NCI-H510A treated with DMSO at 0.1 percent for 48 hours (cell line): Measurements from ENCODE around the gene ZNF775.

ENCODE experiments used
- DNase-seq: peaks from one replicate; lab custom pipeline; 2025; lab: John Stamatoyannopoulos, UW

ZNF775 gene

DNA sequence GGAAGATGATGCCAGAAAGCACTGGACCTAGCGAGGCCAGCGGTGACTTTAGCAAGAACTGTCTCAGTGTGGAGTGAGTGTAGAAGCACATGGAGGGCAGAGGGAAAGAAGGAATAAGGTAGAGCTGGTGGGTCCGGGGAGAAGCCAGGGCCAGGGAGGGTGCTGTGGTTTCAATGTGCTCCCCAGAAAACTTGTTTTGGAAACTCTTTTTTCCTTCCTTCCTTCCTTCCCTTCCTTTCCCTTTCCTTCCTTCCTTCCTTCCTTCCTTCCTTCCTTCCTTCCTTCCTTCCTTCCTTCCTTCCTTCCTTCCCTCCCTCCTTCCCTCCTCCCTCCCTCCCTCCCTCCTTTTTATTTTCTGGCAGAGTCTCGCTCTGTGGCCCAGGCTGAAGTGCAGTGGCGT, 32.2 kb upstream of the ZNF775 start:
- no peak for DNase-seq

DNA sequence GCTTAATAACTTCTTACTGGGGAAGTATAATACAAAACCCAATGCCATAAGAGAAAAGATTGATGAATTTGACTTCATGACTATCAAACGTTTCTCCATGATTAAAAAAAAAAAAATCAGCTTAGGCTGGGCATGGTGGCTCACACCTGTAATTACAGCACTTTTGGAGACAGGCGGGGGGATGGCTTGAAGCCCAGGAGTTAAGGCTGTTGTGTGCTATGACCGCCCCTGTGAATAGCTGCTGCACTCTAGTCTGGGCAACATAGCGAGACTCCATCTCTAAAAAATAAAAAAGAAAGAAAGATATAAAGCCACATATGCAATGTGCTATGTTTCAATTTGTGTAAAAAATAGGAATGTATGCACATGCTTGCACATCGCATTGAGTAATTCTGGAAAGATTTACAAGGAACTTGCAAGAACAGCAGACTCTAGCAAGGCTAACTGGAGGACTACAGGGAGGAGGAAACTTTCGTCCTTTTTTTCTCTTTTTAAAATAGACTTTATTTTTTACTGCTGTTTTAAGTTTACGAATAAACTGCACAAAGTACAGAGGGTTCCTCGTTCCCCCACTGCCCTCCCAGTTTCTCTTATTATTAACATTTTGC, 27.4 kb upstream of the ZNF775 start:
- DNase-seq: no peak

- no peak for DNase-seq
Measured at GRCh38 chr7:150355666-150356059, 23.5 kb upstream of the ZNF775 start.

DNA sequence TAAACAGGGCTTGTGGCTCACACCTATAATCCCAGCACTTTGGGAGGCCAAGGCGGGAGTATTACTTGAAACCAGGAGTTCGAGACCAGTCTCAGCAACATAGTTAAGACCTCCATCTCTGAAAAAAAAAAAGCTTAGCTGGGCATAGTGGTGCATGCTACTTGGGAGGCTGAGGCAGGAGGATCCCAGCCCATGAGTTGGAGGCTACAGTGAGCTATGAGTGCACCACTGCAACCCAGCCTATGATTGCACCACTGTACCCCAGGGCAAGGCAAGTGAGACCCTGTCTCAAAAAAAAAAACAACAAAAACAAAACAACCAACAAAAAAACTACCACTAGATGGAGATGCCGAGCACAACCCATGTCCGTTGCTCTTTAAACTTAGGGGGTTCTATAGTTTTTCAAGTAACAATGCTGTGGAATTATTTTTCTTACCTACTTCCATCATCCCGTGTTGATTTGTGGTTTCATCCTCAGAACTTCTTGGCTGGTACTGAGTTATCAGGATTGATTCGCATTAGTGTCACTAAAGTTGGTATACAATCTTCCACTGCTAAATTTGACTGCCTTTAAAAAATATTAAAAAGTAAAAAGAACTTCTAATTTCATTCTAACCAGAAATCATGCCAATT, 22.7 kb upstream of the ZNF775 start:
- DNase-seq: peak; percentile 7

- DNase-seq: peak; percentile 34
Measured at GRCh38 chr7:150357270-150357669, 21.9 kb upstream of the ZNF775 start.

- no peak for DNase-seq
Measured at GRCh38 chr7:150357771-150358427, 21.2 kb upstream of the ZNF775 start.

DNA sequence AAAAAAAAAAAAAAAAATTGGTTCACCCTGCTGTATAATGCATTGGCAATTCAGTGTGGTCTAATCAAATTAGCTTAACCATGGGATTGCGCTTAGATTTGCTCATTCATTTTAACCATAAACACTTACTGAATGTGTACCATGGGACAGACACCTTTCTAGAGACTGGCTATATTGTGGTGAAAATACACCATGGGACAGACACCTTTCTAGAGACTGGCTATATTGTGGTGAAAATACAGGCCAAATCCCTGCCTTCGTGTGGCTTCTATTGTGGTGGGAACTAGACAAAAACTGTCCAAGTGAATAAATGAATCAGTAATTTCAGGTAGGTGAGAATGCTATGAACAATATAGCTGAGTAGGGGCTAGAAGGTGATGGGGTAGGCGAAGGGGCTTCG, 20.7 kb upstream of the ZNF775 start:
- no peak for DNase-seq

- no peak for DNase-seq
Measured at GRCh38 chr7:150358988-150359621, 20.0 kb upstream of the ZNF775 start.

GRCh38 chr7:150359622-150360362, 19.3 kb upstream of the ZNF775 start:
- no peak for DNase-seq

DNA sequence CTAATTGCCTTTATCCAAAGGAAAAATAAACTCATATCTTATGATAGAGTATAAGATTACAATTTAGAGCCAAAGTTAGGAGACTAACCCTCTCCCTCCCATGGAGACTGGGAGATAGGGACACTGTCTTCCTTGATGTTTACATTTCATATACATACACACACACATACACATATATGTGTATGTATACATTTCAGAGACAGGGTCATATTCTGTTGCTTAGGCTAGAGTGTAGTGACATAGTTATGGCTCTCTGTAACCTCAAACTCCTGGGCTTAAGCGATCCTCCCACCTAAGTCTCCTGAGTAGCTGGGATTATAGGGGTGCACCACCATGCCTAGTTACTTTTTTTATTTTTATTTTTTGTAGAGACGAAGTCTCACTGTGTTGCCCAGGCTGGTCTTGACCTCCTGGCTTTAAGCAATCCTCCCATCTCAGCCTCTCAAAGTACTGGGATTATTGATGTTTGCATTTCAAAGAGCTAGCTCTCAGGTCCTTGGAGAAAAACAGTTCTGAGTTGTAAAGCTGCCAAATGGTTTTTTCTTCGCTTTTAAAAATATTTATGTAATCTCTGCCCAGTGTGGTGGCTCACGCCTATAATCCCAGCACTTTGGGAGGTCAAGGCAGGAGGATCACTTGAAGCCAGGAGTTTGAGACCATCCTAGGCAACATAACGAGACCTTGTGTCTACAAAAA, 18.6 kb upstream of the ZNF775 start:
- no peak for DNase-seq

GRCh38 chr7:150361402-150361801, 17.7 kb upstream of the ZNF775 start:
- DNase-seq: no peak

DNA sequence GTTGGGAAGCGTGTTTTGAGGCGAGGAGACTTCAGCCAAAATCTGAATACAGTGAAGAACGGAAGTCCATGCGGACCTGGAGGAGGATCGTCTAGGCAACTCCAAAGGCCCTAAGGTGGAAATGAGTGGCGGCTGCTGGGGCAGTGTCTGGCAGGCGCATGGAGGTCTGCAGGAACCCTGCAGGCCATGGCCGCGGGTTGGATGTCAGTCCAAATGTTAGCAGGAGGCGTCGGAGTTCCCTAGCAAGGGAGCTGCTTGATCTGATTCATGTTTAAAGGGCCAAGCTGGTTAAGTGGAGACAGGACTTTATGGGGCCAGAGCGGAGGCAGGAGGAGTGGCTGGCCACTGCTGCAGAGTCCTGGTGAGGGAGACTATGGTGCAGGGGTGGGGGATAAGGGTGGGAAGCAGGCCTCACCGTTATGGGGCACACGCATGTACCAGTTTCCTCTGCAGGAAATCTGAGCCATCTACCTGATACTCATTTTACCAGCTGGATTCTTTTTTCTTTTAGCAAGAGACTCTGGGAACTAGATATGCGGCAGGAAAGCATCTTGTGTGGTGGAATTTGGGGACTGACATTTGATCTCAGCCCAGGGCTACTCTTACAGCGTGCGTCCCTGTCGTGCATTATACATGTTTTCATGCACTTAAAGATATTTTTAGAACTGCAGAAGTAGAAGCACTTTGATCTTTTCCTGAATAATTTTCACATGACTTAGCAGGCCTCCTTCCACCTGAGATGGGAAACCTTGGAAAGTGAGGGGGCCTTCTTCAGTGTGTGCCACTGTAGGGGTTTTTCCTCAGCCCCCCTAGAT, 17.1 kb upstream of the ZNF775 start:
- DNase-seq: no peak

DNA sequence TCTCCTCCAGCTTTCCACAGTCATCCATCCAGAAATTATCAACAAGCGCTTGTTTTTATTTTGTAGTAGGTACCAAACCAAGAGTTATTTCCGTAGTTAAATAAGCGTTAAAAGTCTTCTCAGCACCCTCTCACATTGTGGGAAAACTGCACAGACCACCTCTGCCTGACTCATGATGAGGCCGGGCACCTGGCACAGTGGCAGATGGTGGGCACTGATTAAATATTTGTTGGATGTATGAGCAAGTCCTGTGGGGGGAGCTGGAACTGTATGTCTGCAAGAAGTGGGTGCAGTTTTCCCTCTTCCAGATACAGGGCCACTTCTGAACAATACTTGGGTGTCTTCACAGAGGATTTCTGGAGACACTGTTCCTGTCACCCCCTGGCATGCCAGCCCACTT, 15.8 kb upstream of the ZNF775 start:
- DNase-seq: no peak

- DNase-seq: no peak
Measured at GRCh38 chr7:150363872-150364271, 15.3 kb upstream of the ZNF775 start.

DNA sequence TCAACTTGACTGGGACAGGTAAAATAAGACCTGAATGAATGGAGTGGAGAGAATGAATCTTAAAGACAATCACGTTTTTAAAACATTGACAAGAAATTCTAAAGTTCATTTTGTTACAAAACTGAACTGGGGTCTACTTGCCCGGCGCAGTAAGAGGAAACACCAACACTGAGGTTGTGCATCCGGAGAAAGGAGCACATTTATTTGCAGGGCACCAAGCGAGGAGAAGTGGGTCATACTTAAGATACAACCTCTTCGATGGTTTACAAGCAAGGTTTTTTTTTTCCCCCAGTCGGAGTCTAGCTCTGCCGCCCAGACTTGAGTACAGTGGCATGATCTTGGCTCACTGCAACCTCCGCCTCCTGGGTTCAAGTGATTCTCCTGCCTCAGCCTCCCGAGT, 13.9 kb upstream of the ZNF775 start:
- no peak for DNase-seq

- DNase-seq: no peak
Measured at GRCh38 chr7:150365673-150366398, 13.3 kb upstream of the ZNF775 start.

DNA sequence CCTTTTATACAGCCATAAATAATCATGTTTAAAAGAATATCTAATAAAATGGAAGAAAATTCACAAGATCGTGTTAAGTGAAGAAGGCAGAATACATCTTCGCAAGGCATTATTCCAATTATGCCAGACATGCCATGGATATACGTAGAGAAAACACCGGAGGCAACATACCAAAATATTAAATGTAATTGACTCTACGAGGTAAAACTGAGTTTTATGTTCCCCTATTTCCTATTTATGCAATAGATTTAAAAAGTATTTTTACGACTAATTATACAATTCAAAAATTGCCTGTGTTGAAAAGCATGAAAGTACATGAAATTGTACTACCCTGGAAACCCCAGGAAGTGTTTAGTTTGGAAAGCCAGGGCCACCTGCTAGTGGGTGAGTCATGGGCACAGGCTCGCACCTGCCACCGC, 11.4 kb upstream of the ZNF775 start:
- DNase-seq: peak; percentile 68

DNA sequence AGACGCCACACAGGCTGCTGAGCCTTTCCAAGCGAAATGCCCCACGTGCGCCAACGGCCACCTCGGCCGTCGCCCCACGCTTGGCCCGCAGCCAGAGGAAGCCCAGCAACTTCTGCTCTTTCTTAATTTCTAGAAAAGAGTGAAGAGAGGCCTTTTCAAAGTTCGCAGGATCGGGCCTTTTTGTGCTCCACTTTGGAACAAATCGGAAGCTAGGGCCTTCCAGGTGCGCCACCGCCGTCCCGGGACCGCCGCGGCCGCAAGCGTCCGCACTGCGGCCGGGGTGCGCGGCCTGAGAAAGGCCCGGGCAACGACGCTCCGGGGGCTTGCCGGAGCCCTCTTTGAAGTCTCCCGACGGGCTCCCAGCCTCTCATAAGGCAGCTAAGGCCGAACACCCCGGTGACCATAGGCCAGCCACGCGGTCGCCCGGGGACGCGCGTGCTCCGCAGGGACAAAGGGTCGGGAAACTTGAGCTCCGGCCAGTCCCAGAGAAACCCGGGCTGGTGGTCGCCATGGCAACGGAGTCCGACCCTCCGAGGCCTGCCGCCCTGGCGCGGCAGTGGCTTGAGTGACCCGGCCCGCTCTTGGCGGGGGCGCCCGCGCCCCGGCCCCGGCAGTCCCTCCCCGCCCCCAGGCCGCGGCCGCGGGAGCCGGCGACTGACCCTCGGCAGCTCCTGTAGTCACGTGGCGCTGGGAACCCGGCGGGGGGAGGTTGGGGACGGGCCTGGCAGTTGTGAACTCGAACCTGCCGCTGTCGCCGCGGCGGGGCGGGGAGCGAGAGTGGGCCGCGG, 10.8 kb upstream of the ZNF775 start, which contains the start of gene REPIN1:
TSS of gene REPIN1 (plus strand) at position 727 of the 788 bp plus-strand sequence. CDS start 890 bp downstream, outside the sequence.
- DNase-seq: peak; percentile 52
